Measurements from ENCODE around the gene EPC1.

GRCh38 chr10:32376771-32377170, 29.8 kb upstream of the EPC1 start:
- TF ChIP-seq CTCF (IDR thresholded peaks at IDR 0.05; ENCODE audit: low read length) (no peak), EZH2 (optimal IDR thresholded peaks at IDR 0.05; ENCODE audit: low read depth, low read length) (no peak)
